Measurements from ENCODE around the gene CORT. TPM values are rescaled to one million over a fixed set of nuclear protein-coding genes. Genes with fewer than 3 reads are reported as not detected.

Gene CORT
- total and polyA plus RNA-seq, 10 of the 15 experiments (the other 5 are each of a cell fraction or from before 2014, with no cell fraction given): 0.09 to 0.49 (median 0.23) TPM; not detected in 1

- TF ChIP-seq CREB1 (IDR thresholded peaks at IDR 0.05; ENCODE audit: low read depth): no peak
- no peak for TF ChIP-seq GABPA (IDR thresholded peaks at IDR 0.05; ENCODE audit: low read depth)
- TF ChIP-seq ETV6 (conservative IDR thresholded peaks at IDR 0.05 in 1 of 2, IDR thresholded peaks at IDR 0.05 in 1 of 2; ENCODE audit: borderline replicate concordance in 1 of 2, low read depth in 1 of 2): no peak
- no peak for TF ChIP-seq CHD1 (IDR thresholded peaks at IDR 0.05; ENCODE audit: low read depth, low read length)
Observed at GRCh38 chr1:10444248-10444647, 5.6 kb upstream of the CORT start (continued).

GRCh38 chr1:10444795-10445397, 4.9 kb upstream of the CORT start:
- Histone ChIP-seq H3K27ac (ENCODE audit: control insufficient read depth, insufficient read depth) (no peak overlapping the region), H3K9me3 (replicated peaks; ENCODE audit: control insufficient read depth, insufficient read depth, low read length) (no peaks in the 10 kb centered on the region), H4K20me1 (ENCODE audit: control insufficient read depth, insufficient read depth) (no peaks in the 10 kb centered on the region), H3K4me2 (ENCODE audit: control insufficient read depth, insufficient read depth) (no peak overlapping the region), H2AFZ (ENCODE audit: control insufficient read depth, low read depth, low read length) (peak overlapping the region; percentile 23; the same call in 1 of the 2 replicates), H3K79me2 (ENCODE audit: control insufficient read depth, insufficient read depth, low read length) (no peaks in the 10 kb centered on the region), H3K27me3 (replicated peaks in 1 of 2; ENCODE audit: control insufficient read depth in 2 of 2, insufficient read depth in 2 of 2, low read length in 1 of 2) (no peaks in the 10 kb centered on the region), H3K36me3 (ENCODE audit: control insufficient read depth in 2 of 2, insufficient read depth in 2 of 2, low read length in 1 of 2) (no peaks in the 10 kb centered on the region; a peak in 1 of 4 replicates), H3K4me3 (no peak overlapping the region), H3K4me1 (ENCODE audit: control insufficient read depth, insufficient read depth, low read length) (no peaks in the 10 kb centered on the region), H3K9ac (ENCODE audit: control insufficient read depth, insufficient read depth, low read length) (no peak overlapping the region)
- ChIA-PET CTCF (interaction anchor here (2.1 to 3.0 kb wide), 2 partner anchors 10 to 50 kb away, joined by 6 to 16 read pairs; no protein-coding TSS in a partner anchor), POLR2A (no interaction called here), SMC1A (ENCODE audit: uncharacterized antibody, unreplicated experiment) (interaction anchor here (1.0 kb wide), 1 partner anchor 14 kb away, joined by 3 read pairs; no protein-coding TSS in a partner anchor), RAD21 (ENCODE audit: unreplicated experiment) (no interaction called here)
- in situ Hi-C loops (cut with MboI): no loop called here
- DNase-seq (ENCODE audit: low read depth, low spot score) (no peak), ATAC-seq (no peak), FAIRE-seq (peak; percentile 35)
- intact Hi-C loops (cut with micrococcal nuclease; ENCODE audit: unreplicated experiment): no loop called here
- 21% methylated on average over 7 of the region's 7 CpGs for WGBS (ENCODE audit: insufficient coverage, insufficient replicate concordance, low lambda C conversion rate, missing lambda C conversion rate)
- no TSS peak for BruUV-seq (replicated peaks)
- TF ChIP-seq LARP7 (IDR thresholded peaks at IDR 0.05): no peak
- no peak for TF ChIP-seq ZNF592 (IDR thresholded peaks at IDR 0.05)
- no peak for TF ChIP-seq CHD4 (IDR thresholded peaks at IDR 0.05)
- TF ChIP-seq E2F8 (IDR thresholded peaks at IDR 0.05; ENCODE audit: low read depth, partially characterized antibody): no peak
- no peak for TF ChIP-seq JUNB (IDR thresholded peaks at IDR 0.05)
- TF ChIP-seq BCL11A (IDR thresholded peaks at IDR 0.05; ENCODE audit: low read depth, low read length): no peak
- TF ChIP-seq ZNF622 (IDR thresholded peaks at IDR 0.05): no peak
- no peak for TF ChIP-seq E2F4 (IDR thresholded peaks at IDR 0.05; ENCODE audit: low read depth, low read length)
